ENCODE measurements around the gene LCNL1. TPM values are rescaled to one million over a fixed set of nuclear protein-coding genes. Genes with fewer than 3 reads are reported as not detected.

The LCNL1 gene
- total and polyA plus RNA-seq, 2 of the 13 experiments (the other 11 are each of a cell fraction or from before 2014, with no cell fraction given): not detected

- no peak; the same call in 1 of the 2 replicates for TF ChIP-seq KAT8 (CRISPR knock-in tag; IDR thresholded peaks at IDR 0.05)
- no peak for TF ChIP-seq LBX2 (CRISPR knock-in tag; IDR thresholded peaks at IDR 0.05; ENCODE audit: borderline replicate concordance)
- no peak for TF ChIP-seq CREM (IDR thresholded peaks at IDR 0.05)
- TF ChIP-seq CREM (CRISPR knock-in tag; IDR thresholded peaks at IDR 0.05): no peak
- TF ChIP-seq ZMYM2 (CRISPR knock-in tag; IDR thresholded peaks at IDR 0.05): 0 out of 2 replicates have a peak, but pooled peaks have one; percentile 43
- peak; percentile 80; the same call in 1 of the 2 replicates for TF ChIP-seq DZIP1 (CRISPR knock-in tag; IDR thresholded peaks at IDR 0.05)
- no peak for TF ChIP-seq ZNF644 (CRISPR knock-in tag; IDR thresholded peaks at IDR 0.05; ENCODE audit: low read depth)
- no peak for TF ChIP-seq NFE2 (CRISPR knock-in tag; IDR thresholded peaks at IDR 0.05)
- TF ChIP-seq SMARCE1 (IDR thresholded peaks at IDR 0.05; ENCODE audit: borderline replicate concordance): no peak
- 0 out of 2 replicates have a peak, but pooled peaks have one; percentile 52 for TF ChIP-seq ZNF232 (CRISPR knock-in tag; IDR thresholded peaks at IDR 0.05; ENCODE audit: borderline replicate concordance)
- no peak for TF ChIP-seq RFX3 (CRISPR knock-in tag; IDR thresholded peaks at IDR 0.05)
- peak; percentile 80 for TF ChIP-seq ZGPAT (CRISPR knock-in tag; IDR thresholded peaks at IDR 0.05)
- TF ChIP-seq ZNF24 (IDR thresholded peaks at IDR 0.05): no peak
- TF ChIP-seq, protein P1, sequence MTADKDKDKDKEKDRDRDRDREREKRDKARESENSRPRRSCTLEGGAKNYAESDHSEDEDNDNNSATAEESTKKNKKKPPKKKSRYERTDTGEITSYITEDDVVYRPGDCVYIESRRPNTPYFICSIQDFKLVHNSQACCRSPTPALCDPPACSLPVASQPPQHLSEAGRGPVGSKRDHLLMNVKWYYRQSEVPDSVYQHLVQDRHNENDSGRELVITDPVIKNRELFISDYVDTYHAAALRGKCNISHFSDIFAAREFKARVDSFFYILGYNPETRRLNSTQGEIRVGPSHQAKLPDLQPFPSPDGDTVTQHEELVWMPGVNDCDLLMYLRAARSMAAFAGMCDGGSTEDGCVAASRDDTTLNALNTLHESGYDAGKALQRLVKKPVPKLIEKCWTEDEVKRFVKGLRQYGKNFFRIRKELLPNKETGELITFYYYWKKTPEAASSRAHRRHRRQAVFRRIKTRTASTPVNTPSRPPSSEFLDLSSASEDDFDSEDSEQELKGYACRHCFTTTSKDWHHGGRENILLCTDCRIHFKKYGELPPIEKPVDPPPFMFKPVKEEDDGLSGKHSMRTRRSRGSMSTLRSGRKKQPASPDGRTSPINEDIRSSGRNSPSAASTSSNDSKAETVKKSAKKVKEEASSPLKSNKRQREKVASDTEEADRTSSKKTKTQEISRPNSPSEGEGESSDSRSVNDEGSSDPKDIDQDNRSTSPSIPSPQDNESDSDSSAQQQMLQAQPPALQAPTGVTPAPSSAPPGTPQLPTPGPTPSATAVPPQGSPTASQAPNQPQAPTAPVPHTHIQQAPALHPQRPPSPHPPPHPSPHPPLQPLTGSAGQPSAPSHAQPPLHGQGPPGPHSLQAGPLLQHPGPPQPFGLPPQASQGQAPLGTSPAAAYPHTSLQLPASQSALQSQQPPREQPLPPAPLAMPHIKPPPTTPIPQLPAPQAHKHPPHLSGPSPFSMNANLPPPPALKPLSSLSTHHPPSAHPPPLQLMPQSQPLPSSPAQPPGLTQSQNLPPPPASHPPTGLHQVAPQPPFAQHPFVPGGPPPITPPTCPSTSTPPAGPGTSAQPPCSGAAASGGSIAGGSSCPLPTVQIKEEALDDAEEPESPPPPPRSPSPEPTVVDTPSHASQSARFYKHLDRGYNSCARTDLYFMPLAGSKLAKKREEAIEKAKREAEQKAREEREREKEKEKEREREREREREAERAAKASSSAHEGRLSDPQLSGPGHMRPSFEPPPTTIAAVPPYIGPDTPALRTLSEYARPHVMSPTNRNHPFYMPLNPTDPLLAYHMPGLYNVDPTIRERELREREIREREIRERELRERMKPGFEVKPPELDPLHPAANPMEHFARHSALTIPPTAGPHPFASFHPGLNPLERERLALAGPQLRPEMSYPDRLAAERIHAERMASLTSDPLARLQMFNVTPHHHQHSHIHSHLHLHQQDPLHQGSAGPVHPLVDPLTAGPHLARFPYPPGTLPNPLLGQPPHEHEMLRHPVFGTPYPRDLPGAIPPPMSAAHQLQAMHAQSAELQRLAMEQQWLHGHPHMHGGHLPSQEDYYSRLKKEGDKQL (CRISPR knock-in tag; IDR thresholded peaks at IDR 0.05; ENCODE audit: low read depth): no peak
- TF ChIP-seq ZBTB3 (CRISPR knock-in tag; IDR thresholded peaks at IDR 0.05; ENCODE audit: borderline replicate concordance, low read depth): no peak
- TF ChIP-seq ATRX (CRISPR knock-in tag; IDR thresholded peaks at IDR 0.05; ENCODE audit: borderline replicate concordance): no peak
- TF ChIP-seq ZC3H4 (CRISPR knock-in tag; IDR thresholded peaks at IDR 0.05; ENCODE audit: borderline replicate concordance): no peak
- no peak; the same call in 1 of the 2 replicates for TF ChIP-seq MXD1 (CRISPR knock-in tag; IDR thresholded peaks at IDR 0.05)
- TF ChIP-seq SMAD3 (CRISPR knock-in tag; IDR thresholded peaks at IDR 0.05): no peak
These were observed 32.8 kb upstream of the LCNL1 start (continued) for GRCh38 chr9:136949817-136950655.
